Measurements from ENCODE around the gene DNAJC18. TPM values are rescaled to one million over a fixed set of nuclear protein-coding genes. Genes with fewer than 3 reads are reported as not detected.

Gene DNAJC18
- total RNA-seq, 1 experiment from 2014 or later: 16.7 TPM

DNA sequence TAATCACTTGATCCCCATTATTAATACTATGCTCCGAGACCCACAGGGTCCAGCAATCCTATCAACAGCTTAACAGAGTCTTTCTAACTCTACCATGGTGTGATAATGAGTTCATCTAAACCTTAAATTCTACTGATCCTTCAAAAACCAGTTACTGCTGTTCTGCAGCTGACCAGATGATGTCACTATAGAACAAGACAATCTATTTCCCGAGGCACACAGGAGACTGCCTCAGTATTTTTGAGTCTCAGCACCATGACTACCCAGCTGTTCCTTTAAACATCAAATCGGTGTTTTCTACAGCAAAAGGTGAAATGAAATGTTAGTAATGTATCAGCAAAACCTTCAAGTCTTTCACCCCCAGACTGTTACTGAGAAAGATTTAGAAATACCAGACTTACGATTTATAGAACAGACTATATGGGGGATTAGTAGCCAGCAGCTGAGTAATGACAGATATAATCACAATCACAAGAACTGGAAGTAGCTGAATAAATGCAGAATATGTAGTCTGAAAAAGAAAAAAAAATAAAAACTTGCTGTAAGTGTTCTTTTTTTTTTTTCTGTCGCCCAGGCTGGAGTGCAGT, 16.9 kb downstream of the DNAJC18 start:
- H3K27me3 ChIP-seq (replicated peaks; ENCODE audit: insufficient read depth, low read depth, low read length, poor library complexity): no peaks in the 10 kb centered on the region
- no peak for TF ChIP-seq EZH2 (IDR thresholded peaks at IDR 0.05; ENCODE audit: borderline replicate concordance, low read depth, low read length, poor library complexity, severe bottlenecking)
- TF ChIP-seq, protein P1, sequence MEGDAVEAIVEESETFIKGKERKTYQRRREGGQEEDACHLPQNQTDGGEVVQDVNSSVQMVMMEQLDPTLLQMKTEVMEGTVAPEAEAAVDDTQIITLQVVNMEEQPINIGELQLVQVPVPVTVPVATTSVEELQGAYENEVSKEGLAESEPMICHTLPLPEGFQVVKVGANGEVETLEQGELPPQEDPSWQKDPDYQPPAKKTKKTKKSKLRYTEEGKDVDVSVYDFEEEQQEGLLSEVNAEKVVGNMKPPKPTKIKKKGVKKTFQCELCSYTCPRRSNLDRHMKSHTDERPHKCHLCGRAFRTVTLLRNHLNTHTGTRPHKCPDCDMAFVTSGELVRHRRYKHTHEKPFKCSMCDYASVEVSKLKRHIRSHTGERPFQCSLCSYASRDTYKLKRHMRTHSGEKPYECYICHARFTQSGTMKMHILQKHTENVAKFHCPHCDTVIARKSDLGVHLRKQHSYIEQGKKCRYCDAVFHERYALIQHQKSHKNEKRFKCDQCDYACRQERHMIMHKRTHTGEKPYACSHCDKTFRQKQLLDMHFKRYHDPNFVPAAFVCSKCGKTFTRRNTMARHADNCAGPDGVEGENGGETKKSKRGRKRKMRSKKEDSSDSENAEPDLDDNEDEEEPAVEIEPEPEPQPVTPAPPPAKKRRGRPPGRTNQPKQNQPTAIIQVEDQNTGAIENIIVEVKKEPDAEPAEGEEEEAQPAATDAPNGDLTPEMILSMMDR (conservative IDR thresholded peaks at IDR 0.05; ENCODE audit: low read depth, low read length): peak; percentile 94
- BruUV-seq (replicated peaks): no TSS peak
- no peaks in the 10 kb centered on the region for H3K9me3 ChIP-seq (ENCODE audit: low read depth, low read length, poor library complexity, severe bottlenecking)
- ChIA-PET POLR2A (ENCODE audit: low non-redundant PET) (interaction anchor here (0.7 kb wide), 1 partner anchor 327 kb away, joined by 7 read pairs; no protein-coding TSS in a partner anchor), CTCF (interaction anchor here (0.6 to 1.9 kb wide), 10 partner anchors 17 to 354 kb away, joined by 3 to 16 read pairs (median 3); partner anchors contain the start of gene DNAJC18)
- intact Hi-C loops (cut with micrococcal nuclease; ENCODE audit: unreplicated experiment): loop anchor here (1.0 to 5.0 kb wide), 3 partner anchors 91 to 343 kb away; no protein-coding TSS in a partner anchor
- peaks cover 7% of the 10 kb centered on the region for H3K4me1 ChIP-seq (ENCODE audit: insufficient read depth, low read length, poor library complexity, severe bottlenecking)
- no peak overlapping the region for H3K4me3 ChIP-seq (ENCODE audit: low read depth, low read length, poor library complexity, severe bottlenecking)
- H3K27ac ChIP-seq (ENCODE audit: low read depth, low read length, poor library complexity, severe bottlenecking): no peak overlapping the region
- DNase-seq (ENCODE audit: low spot score): peak; percentile 77
- no peaks in the 10 kb centered on the region for H3K36me3 ChIP-seq (ENCODE audit: insufficient read depth, low read length, poor library complexity, severe bottlenecking)

DNA sequence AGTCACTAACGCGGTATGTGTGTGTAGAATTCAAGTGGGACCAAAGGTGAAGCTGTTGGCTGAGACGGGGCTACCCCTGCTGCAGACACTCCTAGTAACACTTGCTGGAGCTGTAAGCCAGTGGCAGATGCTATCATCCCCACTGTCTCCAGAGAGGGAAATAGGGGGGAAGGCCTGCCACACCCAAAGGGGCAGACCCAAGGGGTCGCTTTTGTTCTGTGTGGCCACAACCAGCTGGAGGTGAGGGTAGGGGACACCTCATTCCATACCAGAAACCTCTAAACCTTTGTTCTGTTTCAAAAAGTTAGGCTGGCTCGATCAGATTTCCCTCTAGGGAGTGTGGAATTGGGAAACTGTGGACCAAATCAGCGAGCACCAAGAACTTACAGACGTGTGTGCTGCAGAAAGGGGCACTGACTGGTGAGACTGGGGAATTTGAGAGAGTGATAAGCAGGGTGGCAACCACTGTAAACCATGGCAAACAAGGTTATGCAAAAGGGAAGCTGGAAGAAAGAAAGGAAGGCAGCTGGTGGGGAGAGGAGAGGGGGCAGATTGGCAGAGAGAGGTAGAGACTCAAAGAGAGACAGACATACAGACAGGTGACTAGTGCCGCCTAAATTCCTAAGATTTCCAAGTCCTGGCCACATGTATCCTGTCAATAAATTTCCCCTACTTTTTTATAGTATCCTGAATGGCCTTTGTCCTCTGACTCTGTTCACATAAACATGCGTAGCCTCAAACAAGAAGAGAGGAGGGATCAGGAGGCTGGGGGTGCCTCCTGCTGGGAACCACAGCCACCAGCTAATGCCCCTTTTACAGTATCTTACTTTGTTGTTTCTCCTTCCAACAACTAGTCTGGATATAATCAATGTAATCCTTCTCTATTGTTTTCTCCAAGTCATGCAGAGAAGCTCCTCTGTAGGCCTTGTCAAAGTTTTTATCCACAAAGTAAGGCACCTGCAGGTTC, 19.8 kb downstream of the DNAJC18 start:
- TF ChIP-seq, protein P1 (conservative IDR thresholded peaks at IDR 0.05; ENCODE audit: low read depth, low read length): no peak
- no peak for TF ChIP-seq EZH2 (IDR thresholded peaks at IDR 0.05; ENCODE audit: borderline replicate concordance, low read depth, low read length, poor library complexity, severe bottlenecking)
- no peaks in the 10 kb centered on the region for H3K4me1 ChIP-seq (ENCODE audit: insufficient read depth, low read length, poor library complexity, severe bottlenecking)
- no peaks in the 10 kb centered on the region for H3K36me3 ChIP-seq (ENCODE audit: insufficient read depth, low read length, poor library complexity, severe bottlenecking)
- ChIA-PET POLR2A (ENCODE audit: low non-redundant PET) (no interaction called here), CTCF (interaction anchor here (0.8 kb wide), 1 partner anchor 95 kb away, joined by 3 read pairs; no protein-coding TSS in a partner anchor)
- intact Hi-C loops (cut with micrococcal nuclease; ENCODE audit: unreplicated experiment): loop anchor here (5.0 kb wide), 1 partner anchor 213 kb away; no protein-coding TSS in a partner anchor
- no peak for DNase-seq (ENCODE audit: low spot score)
- no peaks in the 10 kb centered on the region for H3K27me3 ChIP-seq (replicated peaks; ENCODE audit: insufficient read depth, low read depth, low read length, poor library complexity)
- no peak overlapping the region for H3K27ac ChIP-seq (ENCODE audit: low read depth, low read length, poor library complexity, severe bottlenecking)
- no peak overlapping the region for H3K4me3 ChIP-seq (ENCODE audit: low read depth, low read length, poor library complexity, severe bottlenecking)
- no peaks in the 10 kb centered on the region for H3K9me3 ChIP-seq (ENCODE audit: low read depth, low read length, poor library complexity, severe bottlenecking)
- no TSS peak for BruUV-seq (replicated peaks)

DNA sequence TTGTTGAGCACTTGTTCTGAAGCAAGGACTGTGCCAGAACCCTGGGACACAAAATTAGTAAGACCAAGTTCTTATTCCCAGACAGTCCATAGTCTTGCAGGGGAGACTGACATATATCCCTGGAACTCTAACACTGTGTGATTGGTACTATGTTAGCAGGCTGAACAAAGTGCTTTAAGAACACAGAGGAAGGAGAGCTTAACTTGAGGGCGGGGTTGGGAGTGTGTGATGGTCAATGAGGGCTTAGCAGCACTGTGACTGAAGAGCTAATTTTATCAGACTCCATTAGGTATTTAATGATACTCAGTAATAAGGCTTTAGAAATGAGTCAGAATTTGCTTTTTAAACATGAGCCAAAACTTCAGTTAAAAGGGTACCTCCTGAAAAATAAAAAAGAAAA, 20.5 kb downstream of the DNAJC18 start:
- intact Hi-C loops (cut with micrococcal nuclease; ENCODE audit: unreplicated experiment): no loop called here
- CTCF ChIA-PET: no interaction called here
- H3K27ac ChIP-seq (ENCODE audit: low read depth, low read length, poor library complexity, severe bottlenecking): no peak overlapping the region
- H3K9me3 ChIP-seq (ENCODE audit: low read depth, low read length, poor library complexity, severe bottlenecking): no peaks in the 10 kb centered on the region
- no peaks in the 10 kb centered on the region for H3K36me3 ChIP-seq (ENCODE audit: insufficient read depth, low read length, poor library complexity, severe bottlenecking)
- POLR2A ChIA-PET (ENCODE audit: low non-redundant PET): no interaction called here
- no peaks in the 10 kb centered on the region for H3K27me3 ChIP-seq (replicated peaks; ENCODE audit: insufficient read depth, low read depth, low read length, poor library complexity)
- DNase-seq (ENCODE audit: low spot score): no peak
- no peaks in the 10 kb centered on the region for H3K4me1 ChIP-seq (ENCODE audit: insufficient read depth, low read length, poor library complexity, severe bottlenecking)
- BruUV-seq (replicated peaks): no TSS peak
- H3K4me3 ChIP-seq (ENCODE audit: low read depth, low read length, poor library complexity, severe bottlenecking): no peak overlapping the region
- TF ChIP-seq EZH2 (IDR thresholded peaks at IDR 0.05; ENCODE audit: borderline replicate concordance, low read depth, low read length, poor library complexity, severe bottlenecking): no peak
- TF ChIP-seq, protein P1 (conservative IDR thresholded peaks at IDR 0.05; ENCODE audit: low read depth, low read length): no peak

All from A673 (cell line).